DMS 273 treated with DMSO at 0.1 percent for 48 hours (cell line): ENCODE measurements around the gene PHF10.
"Not testable (repeated sequence)": the region's sequence is repeated elsewhere in the genome, so short reads cannot be mapped to it uniquely, and the experiment has no call there.

Source experiments
- DNase-seq: peaks from one replicate; lab custom pipeline; 2025; lab: John Stamatoyannopoulos, UW

The PHF10 gene

DNA sequence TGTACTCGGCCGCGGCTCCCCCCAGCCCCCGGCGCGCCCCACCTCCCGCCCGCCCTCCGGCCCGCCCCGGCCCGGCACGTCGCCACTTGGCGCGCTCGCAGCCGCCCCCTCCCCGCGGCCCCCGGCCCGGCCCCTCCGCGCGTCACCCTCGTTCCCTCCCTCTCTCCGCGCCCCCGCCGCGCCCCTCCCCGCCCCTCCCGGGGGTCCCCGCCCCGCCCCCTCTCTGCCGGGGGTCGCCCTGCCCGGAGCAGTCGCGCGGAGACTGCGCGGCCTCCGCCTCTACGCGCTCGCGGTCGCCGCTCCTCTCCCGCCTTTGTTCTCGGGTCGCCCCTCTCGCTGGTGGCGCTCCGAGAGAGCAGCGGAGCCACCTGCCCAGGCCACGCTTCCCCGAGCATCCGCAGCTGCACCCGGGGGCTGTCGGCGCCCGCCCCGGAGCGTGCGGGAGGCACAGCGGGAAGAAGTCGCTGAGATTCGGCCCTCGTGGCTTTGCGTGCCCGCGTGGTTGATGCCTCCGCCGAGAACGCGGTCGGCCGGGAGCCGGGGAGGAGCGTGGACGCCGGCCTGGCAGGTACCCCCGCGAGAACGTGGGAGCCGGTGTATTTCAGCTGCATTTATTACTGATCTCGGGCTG lies at the start of gene PHF10:
PHF10 (minus strand) TSS at position 7 of the 631 bp plus-strand sequence. CDS start 569 bp downstream, outside the sequence.
- no peak for DNase-seq

DNA sequence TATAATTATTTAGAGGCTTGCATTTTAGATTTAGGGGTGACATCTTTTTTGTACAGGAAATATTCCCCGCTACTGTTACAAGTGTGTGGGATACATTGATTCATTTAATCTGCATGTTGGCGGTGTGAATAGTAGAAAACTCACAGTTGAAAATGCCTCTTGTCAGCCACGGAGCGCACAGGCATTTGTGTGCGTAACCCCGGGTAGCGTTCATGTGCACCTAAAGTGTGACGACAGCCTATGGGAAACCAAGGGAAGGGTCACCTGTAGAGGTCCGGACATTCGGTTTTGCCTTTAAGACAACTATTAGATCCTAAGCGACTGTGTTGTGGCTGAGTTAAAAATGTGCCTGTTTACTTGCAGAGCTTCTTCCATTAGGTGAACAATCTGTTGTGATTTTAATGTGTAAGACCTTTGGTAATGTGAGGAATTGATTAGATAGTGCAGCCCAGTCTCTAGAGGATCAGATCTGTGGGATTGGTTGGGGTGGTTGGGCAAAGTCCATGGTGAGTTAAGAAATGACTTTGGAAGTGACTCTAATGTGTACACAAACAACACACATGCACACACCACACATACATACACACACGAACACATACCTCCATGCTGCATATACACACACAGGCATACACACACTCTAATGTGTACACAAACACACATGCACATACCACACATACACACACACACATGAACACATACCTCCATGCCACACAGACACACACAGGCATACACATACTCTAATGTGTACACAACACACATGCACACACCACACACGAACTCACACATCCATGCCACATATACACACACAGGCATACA lies 42.8 kb upstream of the PHF10 start:
- DNase-seq, result no peak

DNA sequence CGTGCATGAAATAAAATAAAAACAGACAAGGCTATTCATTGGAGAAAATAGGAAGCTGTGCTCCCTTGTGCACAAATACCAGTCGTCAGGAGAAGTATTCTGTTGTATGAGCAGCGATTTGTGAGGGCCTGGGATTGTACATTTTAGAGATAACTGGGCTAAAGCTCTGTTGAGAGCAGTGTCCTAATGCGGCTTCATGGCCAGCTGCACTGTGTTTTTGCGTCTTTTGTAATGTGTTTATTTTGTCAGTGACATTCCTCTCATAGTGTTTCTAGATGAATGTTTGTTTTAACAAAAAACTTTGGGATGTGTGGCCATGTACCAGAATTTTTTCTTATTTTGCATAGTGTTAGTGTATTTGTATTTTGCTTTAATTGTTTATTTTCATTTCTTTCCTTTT lies 41.9 kb upstream of the PHF10 start:
- DNase-seq, result no peak

DNA sequence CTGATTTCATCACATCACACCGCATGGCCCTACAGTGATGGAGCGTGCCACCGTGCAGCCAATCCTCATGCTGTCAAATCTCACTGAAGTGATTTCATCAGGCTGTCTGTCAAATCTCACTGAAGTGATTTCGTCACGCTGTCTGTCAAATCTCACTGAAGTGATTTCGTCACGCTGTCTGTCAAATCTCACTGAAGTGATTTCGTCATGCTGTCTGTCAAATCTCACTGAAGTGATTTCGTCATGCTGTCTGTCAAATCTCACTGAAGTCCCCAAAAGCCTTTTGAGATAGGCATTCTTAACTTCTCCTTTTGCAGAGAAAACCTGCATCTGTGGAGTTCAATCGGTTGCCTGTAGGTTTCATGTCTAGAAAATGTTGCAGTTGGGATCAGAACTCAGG lies 41.5 kb upstream of the PHF10 start:
- DNase-seq, result not testable (repeated sequence)

DNA sequence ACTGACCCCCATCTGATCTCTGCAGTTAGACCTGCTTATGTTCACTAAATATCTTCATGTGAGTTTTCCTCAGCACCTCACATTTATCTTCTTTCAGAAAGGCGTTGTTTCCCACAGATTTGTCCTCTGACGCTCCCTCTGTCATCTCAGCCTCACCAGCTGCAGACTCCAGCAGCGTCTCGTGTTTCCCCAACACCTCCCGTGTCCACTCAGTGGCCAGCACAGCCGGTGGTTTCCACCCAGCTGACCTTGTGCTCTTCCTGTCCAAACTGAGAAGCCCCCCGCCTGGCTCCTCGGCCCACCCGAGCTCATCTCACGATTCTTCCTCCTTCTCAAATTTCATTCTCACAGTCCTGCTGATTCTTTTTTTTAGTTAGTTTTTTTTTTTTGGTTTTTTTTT lies 39.6 kb upstream of the PHF10 start:
- DNase-seq, result no peak

DNA sequence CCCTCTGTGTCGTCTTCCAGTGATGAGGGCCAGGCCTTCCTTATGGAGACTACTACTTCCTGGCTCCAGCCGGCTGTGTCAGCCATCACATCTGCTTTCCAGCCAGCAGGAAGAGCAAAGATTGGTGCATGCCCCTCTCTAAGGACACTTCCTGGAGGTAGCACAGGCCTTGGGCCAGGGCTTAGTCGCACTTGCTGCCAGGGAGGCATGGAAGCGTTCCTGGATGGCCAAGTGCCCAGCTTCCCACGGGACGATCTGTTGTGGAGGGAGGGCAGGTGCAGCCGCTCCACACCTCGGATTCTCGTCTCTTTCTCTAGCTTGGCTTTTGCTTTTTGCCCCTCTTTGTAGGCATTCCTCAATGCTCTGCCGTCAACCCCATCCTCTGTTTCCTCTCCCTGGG lies 39.0 kb upstream of the PHF10 start:
- no peak for DNase-seq

DNA sequence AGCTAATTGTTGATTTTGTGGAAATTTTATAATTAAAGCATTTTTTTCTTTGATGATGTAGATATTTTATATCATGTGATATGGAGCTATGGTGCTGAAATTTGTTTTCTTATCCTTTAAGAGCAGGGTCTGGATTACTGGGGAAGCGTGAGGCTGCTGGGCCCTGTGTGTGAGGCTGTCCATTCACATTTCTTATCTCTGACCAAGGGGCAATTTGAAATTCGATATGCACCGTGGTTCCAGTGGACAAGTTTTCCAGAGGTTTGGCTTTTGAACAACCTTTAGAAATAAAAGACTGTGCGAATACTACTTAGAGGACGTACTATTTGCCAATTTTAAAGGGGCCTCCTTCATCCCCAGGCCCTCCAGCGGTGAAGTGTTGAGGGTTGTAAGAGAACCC lies 30.9 kb upstream of the PHF10 start:
- no peak for DNase-seq

DNA sequence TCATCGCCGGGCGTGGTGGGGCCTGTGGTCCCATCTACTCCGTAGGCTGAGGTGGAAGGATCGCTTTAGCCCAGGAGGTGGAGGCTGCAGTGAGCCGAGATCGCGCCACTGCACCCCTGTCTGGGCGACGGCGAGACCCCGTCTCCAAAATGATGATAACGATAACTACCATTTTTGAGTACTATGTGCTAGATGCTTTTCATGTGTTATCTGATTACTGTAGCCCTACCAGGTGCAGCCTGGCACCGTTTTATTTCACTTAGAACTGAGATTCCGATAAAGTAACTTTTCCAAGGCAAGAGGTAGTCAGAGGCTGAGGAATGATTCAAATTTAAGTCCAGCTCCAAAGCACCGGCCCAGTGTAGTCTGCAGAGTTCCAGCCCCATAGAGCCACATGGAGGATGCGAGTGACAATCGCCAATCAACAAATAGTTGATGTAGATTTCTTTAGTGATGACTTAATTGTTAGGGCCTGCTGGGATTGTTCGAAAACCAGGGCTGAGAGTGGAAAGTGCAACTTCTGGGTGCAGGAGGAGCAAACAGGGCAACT lies 27.8 kb upstream of the PHF10 start:
- no peak for DNase-seq

DNA sequence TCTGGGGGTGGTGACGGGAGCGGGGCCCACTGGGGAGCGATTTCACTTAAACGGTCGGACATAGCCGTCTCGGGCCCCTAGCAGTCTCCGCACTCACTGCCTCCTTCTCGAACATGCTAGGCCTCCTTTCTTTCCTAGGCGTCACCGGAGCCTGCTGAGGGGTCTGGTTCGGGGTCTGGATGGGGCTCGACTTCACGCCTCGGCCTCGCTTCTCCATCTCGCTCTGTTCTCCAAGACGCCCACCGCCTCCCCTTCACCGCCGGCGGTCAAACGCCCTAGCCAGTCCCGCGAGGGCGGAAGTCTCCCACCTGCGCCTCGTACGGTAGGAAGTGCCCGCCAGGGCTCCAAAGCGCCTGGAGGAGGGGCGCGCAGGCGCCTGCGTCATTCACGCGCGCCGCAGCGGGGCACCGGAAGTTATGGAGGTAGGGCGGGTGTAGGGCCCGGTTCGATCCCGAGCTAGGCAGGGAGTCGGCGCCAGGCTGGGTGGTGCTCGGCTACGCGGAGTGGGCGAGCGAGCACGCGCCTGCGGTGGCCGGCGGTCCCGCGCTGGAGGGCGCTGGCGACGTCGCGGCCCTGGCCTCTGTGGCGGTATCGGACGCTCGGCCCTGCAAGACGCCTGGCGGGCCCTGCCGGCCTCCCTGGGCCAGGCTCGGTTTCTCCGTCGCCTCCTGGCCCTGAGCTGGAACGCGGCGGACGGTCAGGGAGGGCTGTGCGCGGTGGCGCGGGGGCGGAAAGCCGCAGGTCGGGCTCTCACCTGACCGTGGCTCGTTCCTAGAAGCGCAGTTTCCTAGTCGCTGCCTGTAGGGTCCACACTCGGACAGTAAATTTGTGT lies 27.2 kb upstream of the PHF10 start, which contains the start of the genes DYNLT2 and ERMARD:
DYNLT2 (minus strand) TSS at position 331 of the 832 bp plus-strand sequence; CDS start at position 217, 114 bp downstream.
ERMARD (plus strand) TSS at position 381 of the 832 bp plus-strand sequence; CDS start at position 417, 36 bp downstream.
- DNase-seq, result peak; percentile 86

DNA sequence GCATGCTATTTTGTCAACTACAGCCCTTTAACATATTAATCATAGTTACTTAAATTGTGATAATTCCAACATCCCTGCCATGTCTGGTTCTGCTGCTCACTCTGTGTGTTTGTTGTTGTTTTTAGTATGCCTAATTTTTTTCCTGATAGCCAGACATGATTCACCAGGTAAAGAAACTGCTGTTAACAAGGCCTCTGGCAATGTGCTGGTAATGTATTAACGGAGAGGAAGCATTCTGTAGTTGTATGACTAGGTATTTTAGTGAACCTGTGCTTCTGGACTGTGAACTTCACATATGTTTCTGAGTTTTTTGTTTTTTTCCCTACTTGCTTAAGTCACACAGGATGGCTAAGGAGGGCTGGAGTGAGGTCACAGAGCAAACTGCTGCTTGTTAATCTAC lies 22.3 kb upstream of the PHF10 start:
- no peak for DNase-seq

DNA sequence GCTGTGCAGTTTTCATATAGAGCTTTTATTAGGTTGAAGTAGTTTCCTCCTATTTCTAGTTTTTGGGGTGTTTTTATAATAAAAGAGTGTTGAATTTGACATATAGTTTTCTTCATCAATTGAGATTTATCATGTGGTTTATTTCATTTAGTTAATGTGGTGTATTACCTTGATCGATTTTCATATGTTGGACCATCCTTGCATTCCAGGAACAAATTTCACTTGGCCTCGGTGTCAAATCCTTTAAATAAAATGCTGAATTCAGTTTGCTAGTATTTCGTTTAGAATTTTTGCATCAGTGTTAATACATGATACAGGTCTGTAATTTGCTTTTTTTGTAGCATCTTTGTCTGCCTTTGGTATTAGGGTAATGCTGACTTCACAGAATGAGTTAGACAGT lies 21.1 kb upstream of the PHF10 start:
- DNase-seq, result no peak

DNA sequence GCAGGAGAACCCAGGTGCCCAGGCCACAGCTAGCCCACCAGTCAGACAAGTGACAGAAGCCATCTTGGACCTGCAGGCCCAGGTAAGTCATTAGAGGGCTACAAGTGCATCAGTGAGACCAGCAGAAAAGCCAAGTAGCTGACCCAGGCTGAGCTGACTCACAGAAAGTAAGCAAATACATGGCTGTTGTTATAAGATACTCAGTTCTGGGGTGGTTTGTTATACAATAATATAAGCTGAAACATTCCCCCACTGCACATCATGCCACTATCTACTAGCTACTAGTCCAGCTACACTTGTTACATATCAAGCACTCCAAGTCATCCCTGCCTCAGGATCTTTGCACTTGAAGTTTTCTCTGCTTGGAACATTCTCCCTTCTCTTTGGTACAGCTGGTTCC lies 17.0 kb upstream of the PHF10 start:
- no peak for DNase-seq

DNA sequence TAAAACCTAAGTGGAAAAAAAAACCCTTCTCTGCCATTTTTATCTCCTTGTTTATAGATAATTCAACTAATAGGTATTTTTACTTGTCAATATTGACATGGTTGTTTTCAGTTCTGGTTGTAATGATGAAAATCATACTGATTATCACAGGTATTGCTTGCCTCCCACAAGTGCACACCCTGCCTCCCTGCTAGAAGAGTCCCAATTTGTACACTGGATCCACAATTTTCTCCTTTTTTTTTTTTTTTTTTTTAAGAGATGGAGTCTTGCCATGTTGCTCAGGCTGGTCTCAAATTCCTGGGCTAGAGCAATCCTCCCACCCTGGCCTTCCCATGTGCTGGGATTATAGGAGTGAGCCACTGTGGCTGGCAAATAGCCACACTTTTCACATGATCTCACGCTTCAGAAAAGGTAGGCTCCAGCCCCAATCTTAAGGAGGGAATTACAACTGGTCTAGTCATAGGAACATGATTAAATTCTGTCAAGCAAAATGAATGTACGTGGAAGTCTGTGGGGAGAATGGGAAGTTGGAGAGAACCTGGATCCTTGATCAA lies 14.8 kb upstream of the PHF10 start:
- no peak for DNase-seq

DNA sequence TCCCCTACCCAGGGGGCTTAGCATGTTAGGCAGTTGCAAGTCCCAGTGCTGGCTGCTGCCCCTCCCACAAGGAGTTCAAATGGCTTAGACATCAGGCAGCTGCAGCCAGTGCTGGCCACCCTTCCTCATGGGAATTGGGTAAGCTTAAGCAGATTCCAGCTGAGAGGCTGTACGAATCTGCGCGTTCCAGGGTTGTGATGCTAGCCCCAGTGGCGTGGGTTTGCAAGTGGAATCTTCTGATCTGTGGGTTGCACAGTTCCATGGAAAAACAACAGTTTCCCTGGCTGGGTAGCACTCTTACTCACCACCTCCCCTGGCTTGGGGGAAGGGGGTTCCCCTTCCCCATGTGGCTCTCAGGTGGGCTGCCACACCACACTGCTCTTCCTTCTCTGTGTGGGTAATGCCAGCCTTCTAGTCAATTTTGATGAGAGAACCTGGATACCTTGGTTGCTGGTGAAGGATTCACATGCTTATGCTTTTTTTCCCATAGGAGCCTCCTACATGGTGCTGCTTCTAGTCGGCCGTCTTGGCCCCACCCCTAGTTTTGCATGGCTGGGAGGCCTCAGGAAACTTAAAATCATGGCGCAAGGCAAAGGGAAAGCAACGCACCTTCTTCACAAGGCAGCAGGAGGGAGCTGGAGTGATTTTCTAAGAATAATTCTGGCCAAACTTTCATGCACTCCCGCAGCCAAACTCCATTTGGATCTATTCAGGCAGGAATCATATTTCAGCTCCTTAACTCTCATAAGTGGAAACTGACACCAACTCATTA lies 14.1 kb upstream of the PHF10 start:
- peak; percentile 19 for DNase-seq

DNA sequence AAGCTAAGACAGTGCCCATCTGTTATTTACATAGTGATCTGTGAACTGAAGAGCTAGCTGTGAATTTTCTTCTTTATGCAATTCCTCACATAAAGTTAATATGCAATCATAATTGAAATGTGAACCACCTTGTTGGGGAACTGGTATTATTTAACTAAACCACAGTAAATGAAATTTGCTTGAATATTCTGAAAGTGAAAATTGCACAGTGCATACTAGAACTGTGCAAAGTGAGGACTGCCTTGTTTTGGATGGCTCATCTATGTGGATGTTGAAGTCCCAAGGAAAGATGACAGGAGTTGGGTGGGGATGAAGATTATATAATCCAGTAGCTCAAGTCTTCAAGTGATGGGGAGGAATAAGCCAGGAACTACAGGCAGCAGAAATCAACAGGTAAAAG lies 5.7 kb upstream of the PHF10 start:
- DNase-seq, result no peak

DNA sequence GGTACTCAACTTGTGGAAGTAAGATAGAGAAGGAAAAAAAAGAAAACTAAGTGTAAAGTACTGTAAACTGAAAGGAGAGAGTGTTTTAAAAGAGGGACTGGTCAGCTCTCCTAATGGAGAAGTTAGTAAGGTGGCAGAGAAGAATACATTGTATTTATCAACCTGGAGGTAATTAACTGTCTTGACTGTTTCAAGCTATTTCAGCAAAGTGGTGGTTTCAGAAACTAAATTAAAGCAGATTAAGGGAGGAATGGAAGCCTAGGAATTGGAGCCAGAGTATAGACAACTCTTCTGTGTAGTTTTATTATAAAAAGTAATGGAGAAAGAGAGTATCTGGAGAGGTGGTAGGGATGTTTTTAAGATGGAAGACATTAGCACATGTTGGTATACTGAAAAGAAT lies 2.7 kb upstream of the PHF10 start:
- DNase-seq, result no peak

DNA sequence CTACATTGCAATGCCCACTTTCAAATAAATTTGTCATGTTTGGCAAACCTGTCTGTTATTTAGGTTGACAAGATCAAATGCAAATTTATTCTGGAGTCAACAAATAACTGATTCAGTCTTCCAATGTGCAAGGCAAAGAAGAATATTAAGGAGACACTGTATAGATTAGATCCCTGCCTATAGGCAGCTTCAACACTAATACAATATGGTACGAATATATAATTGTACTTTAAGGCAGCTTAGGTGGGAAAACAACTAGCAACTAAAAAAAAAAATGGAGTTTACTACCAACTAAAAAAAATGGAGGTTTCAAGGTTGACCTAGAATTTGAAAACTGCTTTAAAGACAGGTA lies 1.7 kb upstream of the PHF10 start:
- DNase-seq, result no peak

DNA sequence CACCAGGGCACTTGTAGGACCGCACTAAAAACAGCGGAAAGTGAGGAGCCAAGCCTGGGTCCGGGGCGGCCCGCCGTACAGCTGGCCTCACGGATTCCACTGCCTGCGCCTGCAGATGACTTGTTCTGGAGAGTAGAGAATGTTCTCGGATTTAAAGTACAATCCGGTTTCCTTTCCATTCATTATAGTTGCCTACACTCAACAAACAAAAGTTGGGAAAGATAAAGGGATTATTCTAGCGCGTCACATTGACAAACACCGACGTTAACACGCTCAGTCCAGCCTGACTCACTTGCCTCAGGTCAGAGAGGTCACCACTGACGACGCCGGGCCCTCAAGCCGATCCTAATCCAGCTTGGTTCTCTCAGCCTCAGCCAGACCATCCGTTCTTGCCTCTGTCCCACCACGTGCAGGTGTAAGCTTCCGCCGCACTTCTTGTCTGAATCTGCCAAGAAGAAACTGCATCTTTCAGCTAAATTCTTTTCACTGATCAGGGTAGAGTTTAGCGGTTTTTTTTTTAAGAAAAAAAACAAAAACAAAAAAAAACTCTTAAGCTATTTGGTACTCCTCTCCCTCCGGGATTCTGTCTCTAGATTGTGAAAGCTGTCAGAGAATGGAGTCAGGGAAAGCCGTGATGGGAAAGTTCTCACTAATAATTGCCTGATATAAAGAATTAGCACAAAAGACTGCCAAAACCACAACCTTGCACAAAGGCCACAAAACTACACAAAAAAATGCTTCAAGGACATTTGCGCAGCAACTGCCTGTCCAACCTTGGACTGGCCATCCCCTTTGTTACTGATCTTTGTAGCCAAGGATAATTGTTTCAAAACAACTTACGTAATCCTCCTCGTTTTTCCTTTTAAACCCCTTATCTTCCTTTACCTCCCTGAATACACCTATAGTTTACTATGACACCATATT lies 1.1 kb upstream of the PHF10 start:
- DNase-seq, result no peak

DNA sequence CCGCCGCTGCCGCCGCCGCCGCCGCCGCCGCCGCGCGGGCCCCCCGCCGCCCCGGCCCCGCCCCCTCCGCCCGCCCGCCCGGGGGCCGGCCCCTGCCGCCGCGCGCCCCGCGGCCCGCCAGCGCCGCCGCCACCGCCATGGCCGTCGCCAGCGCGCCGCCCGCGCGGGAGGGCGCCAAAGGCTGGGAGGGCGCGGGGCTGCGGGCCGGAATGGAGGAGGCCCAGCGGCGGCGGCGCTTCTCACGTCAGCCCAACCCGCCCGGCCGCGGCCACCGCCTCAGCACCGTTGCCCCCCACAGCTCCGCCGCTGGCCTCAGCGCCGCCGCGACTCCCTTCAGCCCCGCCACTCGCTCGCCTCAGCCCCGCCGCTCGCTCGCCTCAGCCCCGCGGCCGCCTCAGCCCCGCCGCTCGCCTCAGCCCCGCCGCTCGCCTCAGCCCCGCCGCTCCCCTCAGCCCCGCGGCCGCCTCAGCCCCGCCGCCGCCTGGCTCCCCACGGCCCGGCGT lies 258 bp downstream of the PHF10 start:
- no peak for DNase-seq
